Measurements from ENCODE around the gene NR2C1.

NR2C1 gene

GRCh38 chr12:94983321-94983720, 90.1 kb downstream of the NR2C1 start:
- ChIA-PET CTCF (interaction anchor here (0.8 to 1.2 kb wide), 3 partner anchors 10 to 90 kb away, joined by 3 to 5 read pairs (median 3); partner anchors contain the start of gene NR2C1), POLR2A (interaction anchor here (0.6 to 1.7 kb wide), 7 partner anchors 10 to 523 kb away, joined by 3 to 32 read pairs (median 4); partner anchors contain the start of gene NDUFA12)
- no peak for DNase-seq (ENCODE audit: low read depth, low spot score)
- no peak for TF ChIP-seq CTCF (IDR thresholded peaks at IDR 0.05; ENCODE audit: insufficient read depth, low read length, missing control alignments)
- H3K4me3 ChIP-seq (ENCODE audit: low read depth, low read length), result no peak overlapping the region

- no peak for TF ChIP-seq CTCF (IDR thresholded peaks at IDR 0.05; ENCODE audit: insufficient read depth, low read length, missing control alignments)
- no peak overlapping the region for H3K4me3 ChIP-seq (ENCODE audit: low read depth, low read length)
- ChIA-PET POLR2A (interaction anchor here (1.0 to 1.7 kb wide), 2 partner anchors 9 to 91 kb away, joined by 4 to 6 read pairs; partner anchors contain the start of gene NR2C1), CTCF (interaction anchor here (0.6 to 1.6 kb wide), 6 partner anchors 9 to 436 kb away, joined by 3 to 6 read pairs (median 3); partner anchors contain the start of gene NDUFA12)
- DNase-seq (ENCODE audit: low read depth, low spot score), result no peak
Measured at GRCh38 chr12:94982456-94982855, 91.0 kb downstream of the NR2C1 start.

- no peak overlapping the region for H3K4me3 ChIP-seq (ENCODE audit: low read depth, low read length)
- ChIA-PET POLR2A (no interaction called here), CTCF (interaction anchor here (1.0 to 1.6 kb wide), 3 partner anchors 270 to 426 kb away, joined by 3 read pairs; no protein-coding TSS in a partner anchor)
- peak; percentile 7 for TF ChIP-seq CTCF (IDR thresholded peaks at IDR 0.05; ENCODE audit: insufficient read depth, low read length, missing control alignments)
- no peak for DNase-seq (ENCODE audit: low read depth, low spot score)
Measured at GRCh38 chr12:94980577-94980976, 92.8 kb downstream of the NR2C1 start.

GRCh38 chr12:94979941-94980340, 93.5 kb downstream of the NR2C1 start:
- DNase-seq (ENCODE audit: low read depth, low spot score), result no peak
- H3K4me3 ChIP-seq (ENCODE audit: low read depth, low read length), result no peak overlapping the region
- ChIA-PET CTCF (interaction anchor here (1.0 to 1.6 kb wide), 4 partner anchors 269 to 433 kb away, joined by 3 to 5 read pairs (median 3); no protein-coding TSS in a partner anchor), POLR2A (no interaction called here)
- no peak for TF ChIP-seq CTCF (IDR thresholded peaks at IDR 0.05; ENCODE audit: insufficient read depth, low read length, missing control alignments)

- ChIA-PET CTCF (no interaction called here), POLR2A (no interaction called here)
- no peak for DNase-seq (ENCODE audit: low read depth, low spot score)
- no peak for TF ChIP-seq CTCF (IDR thresholded peaks at IDR 0.05; ENCODE audit: insufficient read depth, low read length, missing control alignments)
- no peak overlapping the region for H3K4me3 ChIP-seq (ENCODE audit: low read depth, low read length)
Measured at GRCh38 chr12:94977766-94978468, 95.5 kb downstream of the NR2C1 start.

GRCh38 chr12:94973221-94973620, 100.2 kb downstream of the NR2C1 start:
- TF ChIP-seq CTCF (IDR thresholded peaks at IDR 0.05; ENCODE audit: insufficient read depth, low read length, missing control alignments), result no peak
- peak; percentile 68 for DNase-seq (ENCODE audit: low read depth, low spot score)
- CTCF ChIA-PET, result interaction anchor here (1.0 to 1.4 kb wide), 4 partner anchors 8 to 209 kb away, joined by 3 to 4 read pairs (median 3); no protein-coding TSS in a partner anchor
- POLR2A ChIA-PET, result interaction anchor here (0.9 to 1.7 kb wide), 4 partner anchors 9 to 194 kb away, joined by 4 to 32 read pairs (median 5); no protein-coding TSS in a partner anchor
- H3K4me3 ChIP-seq (ENCODE audit: low read depth, low read length), result no peak overlapping the region; the same call in 1 of the 2 replicates

All from AG04449 (cell line).